ENCODE measurements around the gene ING5. TPM values are rescaled to one million over a fixed set of nuclear protein-coding genes. Genes with fewer than 3 reads are reported as not detected.

ING5 gene
- total RNA-seq, 1 donor from 2014 or later, result 41.5 TPM

GRCh38 chr2:241724259-241724974, 22.6 kb downstream of the ING5 start:
- no peaks in the 10 kb centered on the region for H3K4me1 ChIP-seq
- peaks cover 0 to 42% of the 10 kb centered on the region in 2 donors for H3K36me3 ChIP-seq
- DNase-seq (ENCODE audit: extremely low spot score in 2 of 2), result no peak

GRCh38 chr2:241724975-241725870, 23.4 kb downstream of the ING5 start:
- H3K27me3 ChIP-seq, result no peaks in the 10 kb centered on the region
- H3K9me3 ChIP-seq, result no peaks in the 10 kb centered on the region
- no peak for DNase-seq (ENCODE audit: extremely low spot score in 2 of 2)
- H3K27ac ChIP-seq, result no peak overlapping the region
- peaks cover 0 to 34% of the 10 kb centered on the region in 2 donors for H3K36me3 ChIP-seq
- no peak overlapping the region for H3K4me3 ChIP-seq
- no peaks in the 10 kb centered on the region for H3K4me1 ChIP-seq
- no peak for TF ChIP-seq POLR2AphosphoS5 (IDR thresholded peaks at IDR 0.05; ENCODE audit: insufficient read depth in 1 of 2, low read depth in 1 of 2)
- no peak for TF ChIP-seq CTCF (IDR thresholded peaks at IDR 0.05)
- no peak for TF ChIP-seq POLR2A (IDR thresholded peaks at IDR 0.05)
- intact Hi-C loops (cut with DNase I), result no loop called here

More at GRCh38 chr2:241724259-241724974, 22.6 kb downstream of the ING5 start:
- H3K9me3 ChIP-seq, result no peaks in the 10 kb centered on the region
- H3K4me3 ChIP-seq, result no peak overlapping the region
- H3K27ac ChIP-seq, result no peak overlapping the region
- H3K27me3 ChIP-seq, result no peaks in the 10 kb centered on the region
- no peak for TF ChIP-seq POLR2A (IDR thresholded peaks at IDR 0.05)
- TF ChIP-seq CTCF (IDR thresholded peaks at IDR 0.05), result no peak
- no peak for TF ChIP-seq POLR2AphosphoS5 (IDR thresholded peaks at IDR 0.05; ENCODE audit: insufficient read depth in 1 of 2, low read depth in 1 of 2)
- intact Hi-C loops (cut with DNase I), result no loop called here

- Histone ChIP-seq H3K4me3 (no peak overlapping the region), H3K27me3 (no peaks in the 10 kb centered on the region), H3K27ac (no peak overlapping the region), H3K4me1 (no peaks in the 10 kb centered on the region), H3K9me3 (no peaks in the 10 kb centered on the region), H3K36me3 (peaks cover 0 to 23% of the 10 kb centered on the region in 2 donors)
- TF ChIP-seq POLR2AphosphoS5 (IDR thresholded peaks at IDR 0.05; ENCODE audit: insufficient read depth in 1 of 2, low read depth in 1 of 2), result no peak
- TF ChIP-seq POLR2A (IDR thresholded peaks at IDR 0.05), result no peak
- no peak for TF ChIP-seq CTCF (IDR thresholded peaks at IDR 0.05)
- no peak for DNase-seq (ENCODE audit: extremely low spot score in 2 of 2)
- intact Hi-C loops (cut with DNase I), result no loop called here
Observed at GRCh38 chr2:241726459-241726858, 24.6 kb downstream of the ING5 start.

GRCh38 chr2:241728000-241728399, 26.2 kb downstream of the ING5 start:
- intact Hi-C loops (cut with DNase I), result no loop called here
- H3K4me3 ChIP-seq, result no peak overlapping the region
- H3K9me3 ChIP-seq, result no peaks in the 10 kb centered on the region
- DNase-seq (ENCODE audit: extremely low spot score in 2 of 2), result no peak
- no peaks in the 10 kb centered on the region for H3K4me1 ChIP-seq
- TF ChIP-seq POLR2AphosphoS5 (IDR thresholded peaks at IDR 0.05; ENCODE audit: insufficient read depth in 1 of 2, low read depth in 1 of 2), result no peak
- no peak for TF ChIP-seq CTCF (IDR thresholded peaks at IDR 0.05)
- no peak for TF ChIP-seq POLR2A (IDR thresholded peaks at IDR 0.05)
- peaks cover 0 to 13% of the 10 kb centered on the region in 2 donors for H3K36me3 ChIP-seq
- no peak overlapping the region for H3K27ac ChIP-seq
- no peaks in the 10 kb centered on the region for H3K27me3 ChIP-seq

All from vagina (tissue), 2 donors.